Caco-2 (cell line): ENCODE results near the gene UNC79. TPM values are rescaled to one million over a fixed set of nuclear protein-coding genes. Genes with fewer than 3 reads are reported as not detected.

Experiments used
- BruUV-seq: library from RNA; stranded (reverse); fragments of 400-500 nt; replicated peaks from 2 replicates; lab custom pipeline; 2021; lab: Mats Ljungman, UMichigan
- CTCF ChIA-PET: fragments of 300-600 bp; sonication (Branson Sonifier 250); formaldehyde crosslinking; loops from one replicate; lab custom pipeline; 2022; ENCODE audit warnings: antibody characterized with exemption; lab: Charles Lee
- POLR2A ChIA-PET: fragments of 300-600 bp; sonication (Branson Sonifier 250); formaldehyde crosslinking; loops from one replicate; lab custom pipeline; 2022; ENCODE audit warnings: antibody characterized with exemption; lab: Charles Lee
- DNase-seq, 2 experiments: peaks; one replicate each; pipeline versions ENCODE4 v3.0.0 to v3.0.0-alpha.2; 2020 to 2022
- H3K27me3 ChIP-seq: replicated peaks from 2 replicates; pipeline ENCODE4 v1.6.0; 2011; ENCODE audit warnings: low read length; ENCODE audit not compliant: control insufficient read depth, insufficient read depth
- H3K36me3 ChIP-seq: 2 replicates; pipeline ENCODE4 v1.5.1; 2011; ENCODE audit warnings: low read length; ENCODE audit not compliant: control insufficient read depth, insufficient read depth
- H3K4me1 ChIP-seq: fragments of 250-450 bp; sonication (Bioruptor Pico); 2 replicates; pipeline ENCODE4 v1.5.1; 2020; ENCODE audit warnings: mild to moderate bottlenecking
- H3K4me3 ChIP-seq: 2 replicates; pipeline ENCODE4 v1.5.1; 2011; ENCODE audit warnings: low read depth, mild to moderate bottlenecking, control low read depth, low read length
- H3K9me3 ChIP-seq: fragments of 250-450 bp; sonication (Bioruptor Pico); 2 replicates; pipeline ENCODE4 v1.5.1; 2020; ENCODE audit warnings: mild to moderate bottlenecking, moderate library complexity
- H3K27ac Mint-ChIP-seq: one replicate; pipeline ENCODE4 v1.8.0; 2022; ENCODE audit warnings: mixed read lengths; ENCODE audit not compliant: unreplicated experiment
- H3K27me3 Mint-ChIP-seq: one replicate; pipeline ENCODE4 v1.8.0; 2022; ENCODE audit warnings: mixed read lengths; ENCODE audit not compliant: insufficient read depth, unreplicated experiment
- H3K36me3 Mint-ChIP-seq: one replicate; pipeline ENCODE4 v1.8.0; 2022; ENCODE audit warnings: mild to moderate bottlenecking, mixed read lengths; ENCODE audit not compliant: insufficient read depth, unreplicated experiment
- H3K4me1 Mint-ChIP-seq: one replicate; pipeline ENCODE4 v1.8.0; 2022; ENCODE audit warnings: low read depth, mixed read lengths; ENCODE audit not compliant: unreplicated experiment
- H3K4me3 Mint-ChIP-seq: one replicate; pipeline ENCODE4 v1.8.0; 2022; ENCODE audit warnings: mild to moderate bottlenecking, moderate library complexity, mixed read lengths; ENCODE audit not compliant: unreplicated experiment
- H3K9me3 Mint-ChIP-seq: one replicate; pipeline ENCODE4 v1.8.0; 2022; ENCODE audit warnings: mixed read lengths; ENCODE audit not compliant: unreplicated experiment
- CTCF ChIP-seq, 2 experiments: fragments of 200-600 bp in 1 of 2; IDR thresholded peaks; 1 replicate in 1 of 2; 2 replicates in 1 of 2; pipeline versions ENCODE4 v1.5.1 to v1.8.0; 2011 to 2022; ENCODE audit warnings: antibody characterized with exemption in 1 of 2, control low read depth in 1 of 2, inconsistent platforms in 1 of 2, low read depth in 1 of 2, low read length in 1 of 2, mild to moderate bottlenecking in 1 of 2, moderate library complexity in 1 of 2; ENCODE audit not compliant: insufficient read depth in 1 of 2, severe bottlenecking in 1 of 2, unreplicated experiment in 1 of 2
- intact Hi-C: fragments of 100-400 bp; cut with micrococcal nuclease; formaldehyde crosslinking; loops from one replicate; pipeline ENCODE4 v1.10.0; 2022; ENCODE audit not compliant: unreplicated experiment
- total RNA-seq: library from RNA; stranded (reverse); gene quantifications from 2 replicates; pipeline ENCODE4 v1.2.3, GENCODE V29; 2022

Gene UNC79
- total RNA-seq, 1 experiment from 2014 or later: 0.07 TPM

GRCh38 chr14:93674343-93674742 lies 243.6 kb downstream of the UNC79 start:
- Mint-ChIP-seq H3K27ac (no peak overlapping the region), H3K36me3 (no peaks in the 10 kb centered on the region), H3K27me3 (peaks cover 16% of the 10 kb centered on the region), H3K4me1 (no peaks in the 10 kb centered on the region), H3K9me3 (no peaks in the 10 kb centered on the region), H3K4me3 (no peak overlapping the region)
- BruUV-seq: no TSS peak
- CTCF ChIA-PET: no interaction called here
- Histone ChIP-seq H3K4me1 (no peaks in the 10 kb centered on the region), H3K27me3 (no peaks in the 10 kb centered on the region; the same call in 1 of the 2 replicates), H3K36me3 (no peaks in the 10 kb centered on the region), H3K4me3 (no peak overlapping the region), H3K9me3 (no peaks in the 10 kb centered on the region)
- DNase-seq: no peak
- POLR2A ChIA-PET: no interaction called here
- intact Hi-C loops: no loop called here
- TF ChIP-seq CTCF (IDR thresholded peaks at IDR 0.05; ENCODE audit: insufficient read depth in 1 of 2, low read depth in 1 of 2, low read length in 1 of 2, severe bottlenecking in 1 of 2, unreplicated experiment in 1 of 2): no peak

GRCh38 chr14:93675651-93676050 lies 244.9 kb downstream of the UNC79 start:
- H3K27me3 Mint-ChIP-seq: peaks cover 17% of the 10 kb centered on the region
- CTCF ChIA-PET: no interaction called here
- TF ChIP-seq CTCF (IDR thresholded peaks at IDR 0.05; ENCODE audit: insufficient read depth in 1 of 2, low read depth in 1 of 2, low read length in 1 of 2, severe bottlenecking in 1 of 2, unreplicated experiment in 1 of 2): no peak
- Histone ChIP-seq H3K4me1 (no peaks in the 10 kb centered on the region), H3K4me3 (no peak overlapping the region), H3K9me3 (no peaks in the 10 kb centered on the region), H3K27me3 (no peaks in the 10 kb centered on the region), H3K36me3 (no peaks in the 10 kb centered on the region)
- POLR2A ChIA-PET: no interaction called here
- no peaks in the 10 kb centered on the region for H3K9me3 Mint-ChIP-seq
- H3K4me3 Mint-ChIP-seq: no peak overlapping the region
- H3K4me1 Mint-ChIP-seq: no peaks in the 10 kb centered on the region
- DNase-seq: no peak
- no TSS peak for BruUV-seq
- H3K27ac Mint-ChIP-seq: no peak overlapping the region
- intact Hi-C loops: no loop called here
- no peaks in the 10 kb centered on the region for H3K36me3 Mint-ChIP-seq

- Histone ChIP-seq H3K9me3 (no peaks in the 10 kb centered on the region), H3K4me1 (no peaks in the 10 kb centered on the region), H3K4me3 (no peak overlapping the region), H3K36me3 (no peaks in the 10 kb centered on the region), H3K27me3 (no peaks in the 10 kb centered on the region)
- no peak overlapping the region for H3K4me3 Mint-ChIP-seq
- ChIA-PET CTCF (no interaction called here), POLR2A (no interaction called here)
- H3K27ac Mint-ChIP-seq: no peak overlapping the region
- no peaks in the 10 kb centered on the region for H3K9me3 Mint-ChIP-seq
- H3K4me1 Mint-ChIP-seq: no peaks in the 10 kb centered on the region
- no peak for TF ChIP-seq CTCF (IDR thresholded peaks at IDR 0.05; ENCODE audit: insufficient read depth in 1 of 2, low read depth in 1 of 2, low read length in 1 of 2, severe bottlenecking in 1 of 2, unreplicated experiment in 1 of 2)
- no peak for DNase-seq
- peaks cover 15% of the 10 kb centered on the region for H3K27me3 Mint-ChIP-seq
- intact Hi-C loops: no loop called here
- no TSS peak for BruUV-seq
- H3K36me3 Mint-ChIP-seq: no peaks in the 10 kb centered on the region
Observed at GRCh38 chr14:93676416-93676958, 245.7 kb downstream of the UNC79 start.
